Sigmoid colon (tissue), 7 donors: ENCODE results near the gene KCNMB1. TPM values are rescaled to one million over a fixed set of nuclear protein-coding genes. Genes with fewer than 3 reads are reported as not detected.

ENCODE experiments used
- DNase-seq: peaks from one replicate; pipeline ENCODE4 v3.0.0-alpha.2; 2019
- H3K27ac ChIP-seq, 4 donors: fragments of 200-600 bp; sonication (generic); one replicate each; pipeline ENCODE4 v1.5.1; 2016 to 2019; ENCODE audit warnings: mild to moderate bottlenecking in 1 of 4
- H3K27me3 ChIP-seq, 3 donors: fragments of 200-600 bp; sonication (generic); one replicate each; pipeline ENCODE4 v1.5.1; 2019; ENCODE audit warnings: mild to moderate bottlenecking in 1 of 3
- H3K36me3 ChIP-seq, 4 donors: fragments of 200-600 bp; sonication (generic); one replicate each; pipeline ENCODE4 v1.5.1; 2016 to 2019
- H3K4me1 ChIP-seq, 4 donors: fragments of 200-600 bp; sonication (generic); one replicate each; pipeline ENCODE4 v1.5.1; 2017 to 2019
- H3K4me3 ChIP-seq, 4 donors: fragments of 200-600 bp; sonication (generic); one replicate each; pipeline ENCODE4 v1.5.1; 2017 to 2019; ENCODE audit warnings: mild to moderate bottlenecking in 2 of 4, moderate library complexity in 1 of 4
- H3K9me3 ChIP-seq, 4 donors: fragments of 200-600 bp in 3 of 4; sonication (generic) in 3 of 4; one replicate each; pipeline versions ENCODE4 v1.5.1 to v1.6.1; 2013 to 2019
- CTCF ChIP-seq, 4 experiments: fragments of 450-650 bp in 3 of 4; fragments of 200-600 bp in 1 of 4; IDR thresholded peaks; one replicate each; pipeline ENCODE4 v1.5.1; 2016 to 2019; ENCODE audit warnings: antibody characterized with exemption in 4 of 4, mild to moderate bottlenecking in 3 of 4, moderate library complexity in 2 of 4
- EP300 ChIP-seq, 4 donors: sonication (generic); formaldehyde crosslinking; IDR thresholded peaks; one replicate each; pipeline ENCODE4 v1.6.1; 2017; ENCODE audit warnings: antibody characterized with exemption in 4 of 4
- POLR2A ChIP-seq, 2 donors: fragments of 450-650 bp; IDR thresholded peaks; one replicate each; pipeline ENCODE4 v1.6.1; 2016; ENCODE audit warnings: antibody characterized with exemption in 2 of 2, mild to moderate bottlenecking in 2 of 2, moderate library complexity in 2 of 2
- POLR2AphosphoS5 ChIP-seq, 4 donors: sonication (generic); formaldehyde crosslinking; IDR thresholded peaks; one replicate each; pipeline ENCODE4 v1.6.1; 2017; ENCODE audit warnings: antibody characterized with exemption in 4 of 4
- WGBS, 2 donors: extraction: QIAGEN DNeasy Blood & Tissue Kit; methylation state at CpG; one replicate each; pipeline ENCODE4 v1.1.7; 2013; 5-methylcytosine and 5-hydroxymethylcytosine counted together
- intact Hi-C: fragments of 100-400 bp; cut with DNase I; formaldehyde crosslinking; loops from one replicate; pipeline ENCODE4 v1.15.1; 2023
- polyA plus RNA-seq, 3 donors: library from polyadenylated mRNA; stranded (reverse); fragments of 200-250 nt; gene quantifications; one replicate each; pipeline ENCODE4 v1.2.3, GENCODE V29; 2013
- total RNA-seq, 4 donors: library from RNA; depleted of rRNA; stranded (reverse); fragments of >200 nt; gene quantifications; one replicate each; pipeline ENCODE4 v1.1.0, GENCODE V29; 2016
- donor health status: healthy with polysubstance abuse.
- donor health status: Bipolar disorder and iron deficiency.
- donor health status: healthy.

Gene KCNMB1
- total and polyA plus RNA-seq, 7 donors, result 0.46 to 59.8 (median 38.6) TPM

- no peaks in the 10 kb centered on the region for H3K9me3 ChIP-seq
- TF ChIP-seq POLR2AphosphoS5 (IDR thresholded peaks at IDR 0.05), result no peak
- no peak for TF ChIP-seq POLR2A (IDR thresholded peaks at IDR 0.05)
- no peak for TF ChIP-seq EP300 (IDR thresholded peaks at IDR 0.05)
- TF ChIP-seq CTCF (IDR thresholded peaks at IDR 0.05), result no peak
- no peaks in the 10 kb centered on the region for H3K36me3 ChIP-seq
- WGBS, 2 donors, result 72 to 74% methylated on average over 5 of the region's 5 CpGs
- intact Hi-C loops, result no loop called here
- no peak overlapping the region for H3K27ac ChIP-seq
- peaks cover 0 to 10% (median 1%) of the 10 kb centered on the region in 4 donors for H3K4me1 ChIP-seq
- H3K27me3 ChIP-seq, result no peaks in the 10 kb centered on the region
- no peak overlapping the region for H3K4me3 ChIP-seq
- DNase-seq, result no peak
These were observed 54.5 kb downstream of the KCNMB1 start for GRCh38 chr5:170334626-170335025.

DNA sequence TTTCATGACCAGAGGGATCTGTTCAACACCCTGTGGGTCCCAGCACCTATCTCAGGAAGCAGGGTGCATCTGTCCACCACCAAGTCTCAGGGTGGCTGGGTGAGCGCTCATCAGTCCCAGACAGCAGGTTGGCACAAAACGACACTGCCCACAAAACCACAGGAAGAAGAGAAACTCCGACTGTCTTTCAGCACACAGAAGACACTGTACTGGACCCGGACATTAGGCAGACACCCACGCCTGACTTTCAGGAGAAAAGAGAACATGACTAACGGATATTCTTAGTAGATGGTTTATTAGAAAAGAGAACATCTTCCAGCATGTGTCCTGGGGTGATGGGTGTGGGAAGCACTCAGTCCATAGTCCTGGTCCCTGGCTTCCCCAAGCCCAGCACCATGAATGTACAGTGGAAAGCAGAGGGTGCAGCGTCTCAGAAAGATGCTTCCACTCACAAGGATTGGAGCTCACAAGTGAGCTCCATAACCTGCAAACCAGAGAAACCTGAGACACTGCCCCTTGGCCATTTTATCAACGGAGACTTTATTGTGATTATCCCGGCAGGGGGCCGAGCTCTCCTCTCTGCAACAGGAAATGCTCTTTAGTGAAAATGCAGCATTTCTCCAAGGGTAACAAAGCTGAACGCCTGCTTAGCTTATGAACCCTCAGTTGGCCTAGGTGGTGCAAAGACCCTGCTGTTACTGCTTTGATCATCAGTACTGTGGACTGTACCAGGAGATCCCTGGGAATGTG is 55.8 kb downstream of the KCNMB1 start:
- 43 to 53% methylated on average over 11 of the region's 11 CpGs for WGBS, 2 donors
- Histone ChIP-seq H3K27ac (peak overlapping the region in 1 of 4 donors; percentile 25), H3K9me3 (no peaks in the 10 kb centered on the region), H3K27me3 (no peaks in the 10 kb centered on the region), H3K4me3 (no peak overlapping the region), H3K4me1 (peaks cover 0 to 10% (median 1%) of the 10 kb centered on the region in 4 donors), H3K36me3 (no peaks in the 10 kb centered on the region)
- DNase-seq, result no peak
- TF ChIP-seq POLR2AphosphoS5 (IDR thresholded peaks at IDR 0.05), result no peak
- TF ChIP-seq CTCF (IDR thresholded peaks at IDR 0.05), result no peak
- no peak for TF ChIP-seq EP300 (IDR thresholded peaks at IDR 0.05)
- no peak for TF ChIP-seq POLR2A (IDR thresholded peaks at IDR 0.05)
- intact Hi-C loops, result no loop called here

- WGBS, 2 donors, result 77% methylated on average over 5 of the region's 5 CpGs
- Histone ChIP-seq H3K9me3 (no peaks in the 10 kb centered on the region), H3K36me3 (no peaks in the 10 kb centered on the region), H3K4me1 (peaks cover 0 to 10% (median 1%) of the 10 kb centered on the region in 4 donors), H3K27ac (peak overlapping the region; percentile 25 to 61 (median 48)), H3K27me3 (no peaks in the 10 kb centered on the region), H3K4me3 (no peak overlapping the region)
- no peak for DNase-seq
- TF ChIP-seq POLR2AphosphoS5 (IDR thresholded peaks at IDR 0.05) (no peak), EP300 (IDR thresholded peaks at IDR 0.05) (no peak), POLR2A (IDR thresholded peaks at IDR 0.05) (no peak), CTCF (IDR thresholded peaks at IDR 0.05) (no peak)
- intact Hi-C loops, result no loop called here
These were observed 57.1 kb downstream of the KCNMB1 start for GRCh38 chr5:170332058-170332457.

DNA sequence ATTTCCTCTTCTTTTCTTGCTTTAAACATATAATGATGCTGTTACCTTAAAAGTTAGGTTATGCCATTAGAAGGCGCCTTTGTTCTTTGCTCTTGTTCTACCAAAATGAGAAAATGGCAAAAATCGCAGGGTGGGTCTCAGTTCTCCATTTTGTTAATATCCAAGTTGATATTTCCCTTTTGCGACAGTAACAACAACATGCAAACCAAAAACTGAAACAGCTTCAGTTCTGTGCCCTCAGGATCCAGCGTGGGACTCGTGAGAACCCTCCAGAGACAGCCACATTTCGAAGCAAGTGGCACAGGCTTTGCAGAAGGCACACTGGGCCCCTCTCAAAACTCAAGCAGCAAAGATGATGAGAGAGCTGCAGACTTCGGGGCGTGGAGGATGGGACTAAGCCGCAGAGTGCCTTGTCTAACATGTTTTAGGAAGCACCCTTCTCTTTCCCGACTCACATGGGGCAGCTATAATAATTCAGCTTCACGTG is 58.6 kb downstream of the KCNMB1 start:
- intact Hi-C loops, result no loop called here
- no peaks in the 10 kb centered on the region for H3K9me3 ChIP-seq
- peak overlapping the region in 3 of 4 donors; percentile 36 to 58 (median 47) for H3K27ac ChIP-seq
- H3K4me3 ChIP-seq, result no peak overlapping the region
- TF ChIP-seq CTCF (IDR thresholded peaks at IDR 0.05), result no peak
- TF ChIP-seq POLR2AphosphoS5 (IDR thresholded peaks at IDR 0.05), result no peak
- no peak for TF ChIP-seq POLR2A (IDR thresholded peaks at IDR 0.05)
- no peak for TF ChIP-seq EP300 (IDR thresholded peaks at IDR 0.05)
- H3K36me3 ChIP-seq, result no peaks in the 10 kb centered on the region
- WGBS, 2 donors, result 54 to 73% methylated on average over 11 of the region's 11 CpGs
- DNase-seq, result no peak
- no peaks in the 10 kb centered on the region for H3K27me3 ChIP-seq
- H3K4me1 ChIP-seq, result peaks cover 0 to 10% (median 1%) of the 10 kb centered on the region in 4 donors
